ENCODE results near the gene KRT35. TPM values are rescaled to one million over a fixed set of nuclear protein-coding genes. Genes with fewer than 3 reads are reported as not detected.

The KRT35 gene
- total and polyA plus RNA-seq, 2 of the 13 experiments (the other 11 are each of a cell fraction or from before 2014, with no cell fraction given) = not detected

DNA sequence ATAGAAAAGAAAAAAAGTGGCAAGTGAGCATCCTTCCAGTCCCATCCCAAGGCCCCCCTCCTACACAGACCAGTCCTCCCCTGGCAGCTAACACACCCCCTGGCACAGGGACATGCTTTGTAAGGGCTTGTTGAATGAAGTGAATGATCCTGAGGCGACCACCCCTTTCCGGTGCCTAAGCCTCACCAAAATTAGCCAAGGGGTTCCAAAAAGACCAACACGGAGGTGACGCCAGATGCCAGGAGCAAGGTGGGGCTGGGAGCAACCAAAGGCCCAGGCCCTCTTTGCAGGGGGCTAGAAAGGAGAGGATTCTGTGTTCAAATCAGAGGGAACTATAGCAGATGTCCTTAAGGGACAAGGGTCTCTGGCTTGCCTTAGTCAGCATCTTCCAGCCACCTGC is 5.5 kb downstream of the KRT35 start (continued):
- TF ChIP-seq SRSF9 (IDR thresholded peaks at IDR 0.05; ENCODE audit: borderline replicate concordance, insufficient read depth, low read depth, low read length, poor library complexity, severe bottlenecking) (no peak), RFX5 (IDR thresholded peaks at IDR 0.05; ENCODE audit: low read depth, low read length) (no peak), ZIK1 (CRISPR knock-in tag; IDR thresholded peaks at IDR 0.05; ENCODE audit: borderline replicate concordance, low read depth) (no peak), SSRP1 (CRISPR knock-in tag; IDR thresholded peaks at IDR 0.05) (no peak), DNMT1 (CRISPR knock-in tag; IDR thresholded peaks at IDR 0.05) (no peak)

- H3K4me2 ChIP-seq (ENCODE audit: low read depth, low read length) = no peak overlapping the region
- H3K36me3 ChIP-seq (replicated peaks in 1 of 2; ENCODE audit: control insufficient read depth in 1 of 2, insufficient read depth in 2 of 2, low read length in 2 of 2) = no peaks in the 10 kb centered on the region
- ATAC-seq = no peak
- intact Hi-C loops (cut with micrococcal nuclease; ENCODE audit: unreplicated experiment) = no loop called here
- in situ Hi-C loops (cut with HindIII; ENCODE audit: extremely low pct_ligation_motif_present, low pct_unique_long_range_greater_than_20kb) = no loop called here
- peaks cover 2 to 28% of the 10 kb centered on the region in 2 experiments; a peak in 3 of 5 replicates for H3K27me3 ChIP-seq (ENCODE audit: control insufficient read depth in 1 of 2, insufficient read depth in 2 of 2, low read length in 2 of 2)
- no peak for DNase-seq (ENCODE audit: low spot score)
- H3K27ac ChIP-seq (ENCODE audit: extremely low read length, insufficient read depth, low read length) = no peak overlapping the region
- H2AFZ ChIP-seq (ENCODE audit: low read length) = no peak overlapping the region
- no peaks in the 10 kb centered on the region for H3K9me3 ChIP-seq (ENCODE audit: low read length)
- ChIA-PET CTCF (ENCODE audit: low intra/inter-chr PET ratio, low total read pairs) (no interaction called here), POLR2A (no interaction called here)
- no peaks in the 10 kb centered on the region for H3K4me1 ChIP-seq (ENCODE audit: insufficient read depth, low read length)
- FAIRE-seq = no peak
- H3K9ac ChIP-seq (ENCODE audit: insufficient read depth, low read depth, low read length) = no peak overlapping the region
- no peaks in the 10 kb centered on the region for H4K20me1 ChIP-seq (ENCODE audit: insufficient read depth, low read length)
- H3K4me3 ChIP-seq (replicated peaks in 1 of 3; ENCODE audit: insufficient read depth in 1 of 3, low read depth in 2 of 3, low read length in 3 of 3) = no peak overlapping the region
- no peak for TF ChIP-seq ISL2 (CRISPR knock-in tag; IDR thresholded peaks at IDR 0.05)
- no peak for TF ChIP-seq MED1 (CRISPR knock-in tag; IDR thresholded peaks at IDR 0.05)
- TF ChIP-seq, protein P1, sequence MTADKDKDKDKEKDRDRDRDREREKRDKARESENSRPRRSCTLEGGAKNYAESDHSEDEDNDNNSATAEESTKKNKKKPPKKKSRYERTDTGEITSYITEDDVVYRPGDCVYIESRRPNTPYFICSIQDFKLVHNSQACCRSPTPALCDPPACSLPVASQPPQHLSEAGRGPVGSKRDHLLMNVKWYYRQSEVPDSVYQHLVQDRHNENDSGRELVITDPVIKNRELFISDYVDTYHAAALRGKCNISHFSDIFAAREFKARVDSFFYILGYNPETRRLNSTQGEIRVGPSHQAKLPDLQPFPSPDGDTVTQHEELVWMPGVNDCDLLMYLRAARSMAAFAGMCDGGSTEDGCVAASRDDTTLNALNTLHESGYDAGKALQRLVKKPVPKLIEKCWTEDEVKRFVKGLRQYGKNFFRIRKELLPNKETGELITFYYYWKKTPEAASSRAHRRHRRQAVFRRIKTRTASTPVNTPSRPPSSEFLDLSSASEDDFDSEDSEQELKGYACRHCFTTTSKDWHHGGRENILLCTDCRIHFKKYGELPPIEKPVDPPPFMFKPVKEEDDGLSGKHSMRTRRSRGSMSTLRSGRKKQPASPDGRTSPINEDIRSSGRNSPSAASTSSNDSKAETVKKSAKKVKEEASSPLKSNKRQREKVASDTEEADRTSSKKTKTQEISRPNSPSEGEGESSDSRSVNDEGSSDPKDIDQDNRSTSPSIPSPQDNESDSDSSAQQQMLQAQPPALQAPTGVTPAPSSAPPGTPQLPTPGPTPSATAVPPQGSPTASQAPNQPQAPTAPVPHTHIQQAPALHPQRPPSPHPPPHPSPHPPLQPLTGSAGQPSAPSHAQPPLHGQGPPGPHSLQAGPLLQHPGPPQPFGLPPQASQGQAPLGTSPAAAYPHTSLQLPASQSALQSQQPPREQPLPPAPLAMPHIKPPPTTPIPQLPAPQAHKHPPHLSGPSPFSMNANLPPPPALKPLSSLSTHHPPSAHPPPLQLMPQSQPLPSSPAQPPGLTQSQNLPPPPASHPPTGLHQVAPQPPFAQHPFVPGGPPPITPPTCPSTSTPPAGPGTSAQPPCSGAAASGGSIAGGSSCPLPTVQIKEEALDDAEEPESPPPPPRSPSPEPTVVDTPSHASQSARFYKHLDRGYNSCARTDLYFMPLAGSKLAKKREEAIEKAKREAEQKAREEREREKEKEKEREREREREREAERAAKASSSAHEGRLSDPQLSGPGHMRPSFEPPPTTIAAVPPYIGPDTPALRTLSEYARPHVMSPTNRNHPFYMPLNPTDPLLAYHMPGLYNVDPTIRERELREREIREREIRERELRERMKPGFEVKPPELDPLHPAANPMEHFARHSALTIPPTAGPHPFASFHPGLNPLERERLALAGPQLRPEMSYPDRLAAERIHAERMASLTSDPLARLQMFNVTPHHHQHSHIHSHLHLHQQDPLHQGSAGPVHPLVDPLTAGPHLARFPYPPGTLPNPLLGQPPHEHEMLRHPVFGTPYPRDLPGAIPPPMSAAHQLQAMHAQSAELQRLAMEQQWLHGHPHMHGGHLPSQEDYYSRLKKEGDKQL (CRISPR knock-in tag; IDR thresholded peaks at IDR 0.05; ENCODE audit: low read depth) = no peak
- no peak for TF ChIP-seq ZSCAN12 (CRISPR knock-in tag; IDR thresholded peaks at IDR 0.05)
- no peak for TF ChIP-seq ZNF275 (CRISPR knock-in tag; IDR thresholded peaks at IDR 0.05; ENCODE audit: borderline replicate concordance)
- TF ChIP-seq SALL1 (CRISPR knock-in tag; IDR thresholded peaks at IDR 0.05) = no peak
- H3K79me2 ChIP-seq (ENCODE audit: insufficient read depth, low read length) = no peaks in the 10 kb centered on the region
- 2% methylated on average over 8 of the region's 8 CpGs for WGBS (ENCODE audit: low lambda C conversion rate)
- no TSS peak for BruUV-seq (replicated peaks)
These were observed 6.1 kb downstream of the KRT35 start for GRCh38 chr17:41474863-41475262.
